ENCODE measurements around the gene TAF1A.

Gene TAF1A

GRCh38 chr1:222579316-222579715 lies 10.4 kb downstream of the TAF1A start:
- no peaks in the 10 kb centered on the region for H3K4me1 Mint-ChIP-seq (ENCODE audit: low read depth)
- H3K4me3 Mint-ChIP-seq, result no peak overlapping the region
- no peak for DNase-seq (ENCODE audit: low spot score)
- H3K27ac Mint-ChIP-seq, result no peak overlapping the region
- H3K9me3 Mint-ChIP-seq, result no peaks in the 10 kb centered on the region
- peaks cover 34% of the 10 kb centered on the region for H3K36me3 Mint-ChIP-seq (ENCODE audit: low read depth)
- no peaks in the 10 kb centered on the region for H3K27me3 Mint-ChIP-seq (ENCODE audit: low read depth)

DNA sequence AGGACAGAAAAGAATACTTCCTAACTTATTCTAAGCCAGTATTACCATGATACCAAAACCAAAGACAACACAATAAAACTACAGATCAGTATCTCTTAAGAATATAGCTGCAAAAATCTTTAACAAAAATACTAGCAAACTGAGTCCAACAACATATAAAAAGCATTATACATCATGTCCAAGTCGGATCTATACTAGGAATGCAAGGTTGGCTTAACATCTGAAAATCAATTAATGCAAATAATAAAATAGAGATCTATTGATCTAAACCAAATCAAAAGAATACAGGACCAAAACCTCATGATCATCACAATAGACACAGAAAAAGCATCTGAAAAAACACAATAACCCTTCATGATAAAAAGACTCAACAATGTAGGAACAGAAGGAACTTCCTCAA lies 18.9 kb downstream of the TAF1A start:
- H3K27ac Mint-ChIP-seq, result no peak overlapping the region
- peaks cover 3% of the 10 kb centered on the region for H3K4me1 Mint-ChIP-seq (ENCODE audit: low read depth)
- peaks cover 33% of the 10 kb centered on the region for H3K36me3 Mint-ChIP-seq (ENCODE audit: low read depth)

GRCh38 chr1:222561656-222562055 lies 28.1 kb downstream of the TAF1A start:
- Mint-ChIP-seq H3K27me3 (ENCODE audit: low read depth) (no peaks in the 10 kb centered on the region), H3K4me1 (ENCODE audit: low read depth) (no peaks in the 10 kb centered on the region), H3K9me3 (no peaks in the 10 kb centered on the region), H3K4me3 (no peak overlapping the region), H3K36me3 (ENCODE audit: low read depth) (peaks cover 12% of the 10 kb centered on the region), H3K27ac (no peak overlapping the region)
- no peak for DNase-seq (ENCODE audit: low spot score)

More for the DNA sequence above, 18.9 kb downstream of the TAF1A start:
- no peak for DNase-seq (ENCODE audit: low spot score)
- H3K27me3 Mint-ChIP-seq (ENCODE audit: low read depth), result no peaks in the 10 kb centered on the region
- H3K4me3 Mint-ChIP-seq, result no peak overlapping the region
- no peaks in the 10 kb centered on the region for H3K9me3 Mint-ChIP-seq

GRCh38 chr1:222557574-222557973 lies 32.2 kb downstream of the TAF1A start:
- Mint-ChIP-seq H3K36me3 (ENCODE audit: low read depth) (peaks cover 12% of the 10 kb centered on the region), H3K4me1 (ENCODE audit: low read depth) (no peaks in the 10 kb centered on the region), H3K27me3 (ENCODE audit: low read depth) (no peaks in the 10 kb centered on the region), H3K9me3 (no peaks in the 10 kb centered on the region), H3K27ac (no peak overlapping the region), H3K4me3 (no peak overlapping the region)
- no peak for DNase-seq (ENCODE audit: low spot score)

- H3K4me3 Mint-ChIP-seq, result no peak overlapping the region
- no peaks in the 10 kb centered on the region for H3K9me3 Mint-ChIP-seq
- DNase-seq (ENCODE audit: low spot score), result no peak
- no peaks in the 10 kb centered on the region for H3K4me1 Mint-ChIP-seq (ENCODE audit: low read depth)
- no peaks in the 10 kb centered on the region for H3K27me3 Mint-ChIP-seq (ENCODE audit: low read depth)
- no peak overlapping the region for H3K27ac Mint-ChIP-seq
- peaks cover 12% of the 10 kb centered on the region for H3K36me3 Mint-ChIP-seq (ENCODE audit: low read depth)
Observed at GRCh38 chr1:222557148-222557547, 32.6 kb downstream of the TAF1A start.

- Mint-ChIP-seq H3K27me3 (ENCODE audit: low read depth) (no peaks in the 10 kb centered on the region), H3K9me3 (no peaks in the 10 kb centered on the region), H3K27ac (no peak overlapping the region), H3K36me3 (ENCODE audit: low read depth) (peaks cover 10% of the 10 kb centered on the region), H3K4me1 (ENCODE audit: low read depth) (no peaks in the 10 kb centered on the region), H3K4me3 (no peak overlapping the region)
- no peak for DNase-seq (ENCODE audit: low spot score)
Observed at GRCh38 chr1:222555992-222556615, 33.6 kb downstream of the TAF1A start.

DNA sequence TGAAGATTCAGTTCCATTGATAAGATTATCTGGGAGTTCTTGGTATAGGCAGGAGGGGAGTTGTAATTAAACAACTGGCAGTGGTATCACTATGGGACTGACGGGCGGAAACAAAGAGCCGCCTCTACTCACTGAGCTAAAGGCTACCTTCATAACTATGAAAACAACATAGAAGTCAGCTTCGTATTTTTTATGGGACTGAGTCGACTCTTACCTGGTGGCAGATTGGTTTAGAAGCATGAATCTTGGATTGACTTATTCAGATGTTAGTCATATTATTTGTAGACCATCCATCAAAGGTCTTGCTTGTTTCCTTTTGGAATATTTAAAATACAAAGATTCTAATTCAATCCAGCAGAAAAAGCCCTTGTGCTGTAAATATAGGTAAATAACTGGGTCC lies 35.6 kb downstream of the TAF1A start:
- peaks cover 7% of the 10 kb centered on the region for H3K36me3 Mint-ChIP-seq (ENCODE audit: low read depth)

DNA sequence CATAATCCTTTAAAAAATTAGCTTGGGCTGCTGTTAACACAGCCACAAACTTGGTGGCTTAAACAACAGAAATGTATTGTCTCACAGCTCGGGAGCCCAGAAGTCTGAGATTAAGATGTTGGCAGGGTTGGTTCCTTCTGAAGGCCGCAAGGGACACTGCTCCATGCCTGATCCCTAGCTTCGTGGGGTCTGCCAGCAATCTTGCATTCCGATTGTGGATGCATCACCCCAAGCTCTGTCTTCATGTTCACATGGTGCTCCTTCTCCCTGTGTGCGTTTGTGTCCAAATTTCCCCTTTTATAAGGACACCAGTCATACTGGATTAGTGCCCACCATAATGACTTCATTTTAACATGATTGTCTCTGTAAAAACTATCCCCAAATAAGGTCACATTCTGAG lies 36.9 kb downstream of the TAF1A start:
- Mint-ChIP-seq H3K9me3 (no peaks in the 10 kb centered on the region), H3K27me3 (ENCODE audit: low read depth) (no peaks in the 10 kb centered on the region), H3K4me3 (no peak overlapping the region), H3K36me3 (ENCODE audit: low read depth) (peaks cover 7% of the 10 kb centered on the region), H3K27ac (no peak overlapping the region), H3K4me1 (ENCODE audit: low read depth) (no peaks in the 10 kb centered on the region)
- DNase-seq (ENCODE audit: low spot score), result no peak

More for the DNA sequence above, 35.6 kb downstream of the TAF1A start:
- no peaks in the 10 kb centered on the region for H3K27me3 Mint-ChIP-seq (ENCODE audit: low read depth)
- H3K4me1 Mint-ChIP-seq (ENCODE audit: low read depth), result no peaks in the 10 kb centered on the region
- DNase-seq (ENCODE audit: low spot score), result no peak
- no peak overlapping the region for H3K4me3 Mint-ChIP-seq
- H3K27ac Mint-ChIP-seq, result no peak overlapping the region
- no peaks in the 10 kb centered on the region for H3K9me3 Mint-ChIP-seq

- Mint-ChIP-seq H3K27me3 (ENCODE audit: low read depth) (peaks cover 10% of the 10 kb centered on the region), H3K4me3 (no peak within 1 kb of the TSS), H3K4me1 (ENCODE audit: low read depth) (no peaks in the 10 kb centered on the region), H3K36me3 (ENCODE audit: low read depth) (no peaks in the 10 kb centered on the region), H3K27ac (no peak within 1 kb of the TSS), H3K9me3 (no peaks in the 10 kb centered on the region)
- DNase-seq (ENCODE audit: low spot score), result no peak
Observed at GRCh38 chr1:222547944-222548671, 41.6 kb downstream of the TAF1A start, which contains the start of gene HHIPL2. Gene HHIPL2 (minus strand): TSS chr1:222548104. CDS start chr1:222548044, 60 bp downstream.

DNA sequence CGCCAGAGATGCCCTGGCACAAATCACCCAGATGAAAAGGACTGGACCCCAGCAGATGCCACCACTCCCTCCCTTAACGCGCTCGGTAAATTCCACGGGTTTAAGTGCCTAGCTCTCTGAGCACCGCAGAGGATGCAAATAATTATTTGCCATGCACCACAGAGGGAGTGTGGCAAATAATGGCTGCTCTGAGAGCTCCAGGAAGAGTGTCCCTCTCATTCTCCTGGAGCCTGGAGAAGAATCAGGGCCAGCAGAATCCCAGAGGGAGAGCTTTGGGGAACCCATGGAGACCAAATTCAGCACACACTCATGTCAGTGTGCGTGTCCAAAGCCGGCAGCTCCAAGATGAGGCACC lies 42.5 kb downstream of the TAF1A start:
- no peaks in the 10 kb centered on the region for H3K4me1 Mint-ChIP-seq (ENCODE audit: low read depth)
- peaks cover 10% of the 10 kb centered on the region for H3K27me3 Mint-ChIP-seq (ENCODE audit: low read depth)
- no peak overlapping the region for H3K27ac Mint-ChIP-seq
- H3K36me3 Mint-ChIP-seq (ENCODE audit: low read depth), result no peaks in the 10 kb centered on the region
- H3K4me3 Mint-ChIP-seq, result no peak overlapping the region
- no peaks in the 10 kb centered on the region for H3K9me3 Mint-ChIP-seq
- DNase-seq (ENCODE audit: low spot score), result no peak

DNA sequence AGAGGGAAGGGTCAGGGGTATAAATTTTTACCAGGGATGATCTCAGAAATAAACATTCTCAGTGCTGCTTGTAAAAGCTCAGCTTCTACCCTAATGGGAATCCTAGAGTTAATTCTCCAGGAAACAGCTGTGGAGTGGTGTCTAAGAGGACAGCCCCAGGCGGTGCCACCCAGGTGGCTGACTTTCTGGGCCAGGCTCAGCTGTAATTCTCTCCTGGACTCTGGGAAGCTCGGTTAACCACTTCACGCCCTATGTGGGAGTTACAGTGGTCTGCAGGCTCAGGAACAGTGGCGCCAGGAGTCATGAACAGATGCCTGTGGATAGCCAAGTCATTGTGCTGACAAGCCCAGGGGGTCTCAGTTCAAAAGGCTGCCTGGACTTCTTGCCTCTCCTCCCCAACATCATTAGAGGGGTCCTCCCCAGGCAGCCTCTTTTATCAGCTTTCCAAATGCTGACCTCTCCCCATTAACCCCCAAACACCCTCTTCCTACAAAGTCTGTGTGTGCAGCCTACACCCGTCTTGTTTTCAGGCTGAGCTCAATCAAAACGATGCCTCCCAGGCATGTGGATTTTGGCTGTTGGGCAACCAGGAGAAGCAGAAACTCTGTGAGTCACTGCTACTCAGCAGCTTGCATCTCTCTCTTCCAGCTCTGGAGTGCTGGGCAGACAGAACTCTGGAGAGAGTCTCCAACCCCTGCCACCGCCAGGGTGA lies 43.0 kb downstream of the TAF1A start:
- Mint-ChIP-seq H3K27ac (no peak overlapping the region), H3K4me3 (no peak overlapping the region), H3K36me3 (ENCODE audit: low read depth) (no peaks in the 10 kb centered on the region), H3K9me3 (no peaks in the 10 kb centered on the region), H3K27me3 (ENCODE audit: low read depth) (peaks cover 10% of the 10 kb centered on the region), H3K4me1 (ENCODE audit: low read depth) (no peaks in the 10 kb centered on the region)
- DNase-seq (ENCODE audit: low spot score), result no peak

- Mint-ChIP-seq H3K36me3 (ENCODE audit: low read depth) (no peaks in the 10 kb centered on the region), H3K27me3 (ENCODE audit: low read depth) (peaks cover 10% of the 10 kb centered on the region), H3K4me3 (no peak overlapping the region), H3K27ac (no peak overlapping the region), H3K9me3 (no peaks in the 10 kb centered on the region), H3K4me1 (ENCODE audit: low read depth) (no peaks in the 10 kb centered on the region)
- DNase-seq (ENCODE audit: low spot score), result no peak
Observed at GRCh38 chr1:222546091-222546490, 43.6 kb downstream of the TAF1A start.

DNA sequence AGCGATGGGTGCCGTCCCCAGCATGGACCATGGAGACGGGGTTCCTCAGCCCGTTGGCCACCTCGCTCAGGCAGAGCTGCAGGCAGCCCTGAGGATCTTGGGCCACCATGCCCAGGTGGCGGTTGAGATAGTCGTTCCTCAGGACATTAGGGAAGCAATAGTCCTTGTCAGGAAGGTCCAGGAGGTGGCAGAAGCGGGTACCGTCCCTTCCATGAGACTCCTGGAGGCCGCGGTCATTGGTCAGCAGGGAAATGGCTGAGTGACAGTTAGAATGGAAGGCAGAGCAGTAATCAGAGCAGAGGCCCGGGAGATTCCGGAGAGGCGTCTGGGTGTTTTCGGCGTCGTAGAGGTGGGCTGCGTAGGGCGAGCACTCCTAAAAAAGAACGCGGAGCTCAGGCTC lies 45.9 kb downstream of the TAF1A start:
- Mint-ChIP-seq H3K36me3 (ENCODE audit: low read depth) (no peaks in the 10 kb centered on the region), H3K9me3 (no peaks in the 10 kb centered on the region), H3K4me1 (ENCODE audit: low read depth) (no peaks in the 10 kb centered on the region), H3K27me3 (ENCODE audit: low read depth) (peaks cover 10% of the 10 kb centered on the region), H3K27ac (no peak overlapping the region), H3K4me3 (no peak overlapping the region)
- DNase-seq (ENCODE audit: low spot score), result no peak

GRCh38 chr1:222540598-222540995 lies 49.1 kb downstream of the TAF1A start:
- no peaks in the 10 kb centered on the region for H3K9me3 Mint-ChIP-seq
- DNase-seq (ENCODE audit: low spot score), result no peak
- no peaks in the 10 kb centered on the region for H3K36me3 Mint-ChIP-seq (ENCODE audit: low read depth)
- no peaks in the 10 kb centered on the region for H3K4me1 Mint-ChIP-seq (ENCODE audit: low read depth)
- H3K27ac Mint-ChIP-seq, result no peak overlapping the region
- H3K4me3 Mint-ChIP-seq, result no peak overlapping the region
- peaks cover 5% of the 10 kb centered on the region for H3K27me3 Mint-ChIP-seq (ENCODE audit: low read depth)

Measured in T-helper 2 cell treated with Interferon-gamma antibody and Interleukin-4, amounts not matched to agents 5 μg/mL and 100 μg/mL, for 36 hours (primary cell).